Endothelial cell (in vitro differentiated cells): ENCODE data around the gene HNRNPF. TPM values are rescaled to one million over a fixed set of nuclear protein-coding genes. Genes with fewer than 3 reads are reported as not detected.
A peak's percentile ranks its signal among the peaks of the same experiment; 100 is the strongest.

Source experiments
- DNase-seq: peaks from one replicate; pipeline ENCODE4 v3.0.0; 2021; ENCODE audit warnings: low spot score
- H3K27ac Mint-ChIP-seq: one replicate; pipeline ENCODE4 v1.8.0; 2021; ENCODE audit warnings: mixed read lengths, inconsistent platforms; ENCODE audit not compliant: unreplicated experiment
- H3K27me3 Mint-ChIP-seq: one replicate; pipeline ENCODE4 v1.8.0; 2021; ENCODE audit warnings: mild to moderate bottlenecking, moderate library complexity, mixed read lengths, inconsistent platforms; ENCODE audit not compliant: unreplicated experiment
- H3K36me3 Mint-ChIP-seq: one replicate; pipeline ENCODE4 v1.8.0; 2021; ENCODE audit warnings: mild to moderate bottlenecking, low read depth, mixed read lengths, inconsistent platforms; ENCODE audit not compliant: unreplicated experiment
- H3K4me1 Mint-ChIP-seq: one replicate; pipeline ENCODE4 v1.8.0; 2021; ENCODE audit warnings: mild to moderate bottlenecking, mixed read lengths, inconsistent platforms; ENCODE audit not compliant: unreplicated experiment
- H3K4me3 Mint-ChIP-seq: one replicate; pipeline ENCODE4 v1.8.0; 2021; ENCODE audit warnings: mild to moderate bottlenecking, mixed read lengths, inconsistent platforms; ENCODE audit not compliant: unreplicated experiment
- H3K9me3 Mint-ChIP-seq: one replicate; pipeline ENCODE4 v1.8.0; 2021; ENCODE audit warnings: mixed read lengths, inconsistent platforms; ENCODE audit not compliant: unreplicated experiment
- total RNA-seq: library from RNA; stranded (reverse); fragmentation: NEBNext Ultra II Directional; extraction: Animal tissue kit (Norgen Biotek cat#: 25700); gene quantifications from one replicate; pipeline ENCODE4 v1.2.1, GENCODE V29; 2021; ENCODE audit not compliant: unreplicated experiment
- TF ChIP-seq, protein P1 (sequence below): fragments of 200-600 bp; sonication (generic); IDR thresholded peaks from one replicate; pipeline ENCODE4 v1.5.0; 2021; ENCODE audit warnings: antibody characterized with exemption; ENCODE audit not compliant: unreplicated experiment

The HNRNPF gene
- total RNA-seq, 1 donor from 2014 or later, result 194 TPM

GRCh38 chr10:43407148-43407575 lies 1.8 kb downstream of the HNRNPF start:
- H3K9me3 Mint-ChIP-seq, result no peaks in the 10 kb centered on the region
- peak overlapping the region; percentile 99 for H3K27ac Mint-ChIP-seq
- peak overlapping the region; percentile 97 for H3K4me3 Mint-ChIP-seq
- H3K4me1 Mint-ChIP-seq, result peaks cover 32% of the 10 kb centered on the region
- peaks cover 16% of the 10 kb centered on the region for H3K27me3 Mint-ChIP-seq
- no peaks in the 10 kb centered on the region for H3K36me3 Mint-ChIP-seq
- TF ChIP-seq, protein P1, sequence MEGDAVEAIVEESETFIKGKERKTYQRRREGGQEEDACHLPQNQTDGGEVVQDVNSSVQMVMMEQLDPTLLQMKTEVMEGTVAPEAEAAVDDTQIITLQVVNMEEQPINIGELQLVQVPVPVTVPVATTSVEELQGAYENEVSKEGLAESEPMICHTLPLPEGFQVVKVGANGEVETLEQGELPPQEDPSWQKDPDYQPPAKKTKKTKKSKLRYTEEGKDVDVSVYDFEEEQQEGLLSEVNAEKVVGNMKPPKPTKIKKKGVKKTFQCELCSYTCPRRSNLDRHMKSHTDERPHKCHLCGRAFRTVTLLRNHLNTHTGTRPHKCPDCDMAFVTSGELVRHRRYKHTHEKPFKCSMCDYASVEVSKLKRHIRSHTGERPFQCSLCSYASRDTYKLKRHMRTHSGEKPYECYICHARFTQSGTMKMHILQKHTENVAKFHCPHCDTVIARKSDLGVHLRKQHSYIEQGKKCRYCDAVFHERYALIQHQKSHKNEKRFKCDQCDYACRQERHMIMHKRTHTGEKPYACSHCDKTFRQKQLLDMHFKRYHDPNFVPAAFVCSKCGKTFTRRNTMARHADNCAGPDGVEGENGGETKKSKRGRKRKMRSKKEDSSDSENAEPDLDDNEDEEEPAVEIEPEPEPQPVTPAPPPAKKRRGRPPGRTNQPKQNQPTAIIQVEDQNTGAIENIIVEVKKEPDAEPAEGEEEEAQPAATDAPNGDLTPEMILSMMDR, result no peak
- DNase-seq, result peak; percentile 68

GRCh38 chr10:43404704-43405084 lies 4.3 kb downstream of the HNRNPF start:
- Mint-ChIP-seq H3K9me3 (no peaks in the 10 kb centered on the region), H3K36me3 (no peaks in the 10 kb centered on the region), H3K27me3 (peaks cover 14% of the 10 kb centered on the region), H3K27ac (peak overlapping the region; percentile 80), H3K4me1 (peaks cover 44% of the 10 kb centered on the region), H3K4me3 (peak overlapping the region; percentile 19)
- DNase-seq, result no peak
- TF ChIP-seq, protein P1, result no peak

DNA sequence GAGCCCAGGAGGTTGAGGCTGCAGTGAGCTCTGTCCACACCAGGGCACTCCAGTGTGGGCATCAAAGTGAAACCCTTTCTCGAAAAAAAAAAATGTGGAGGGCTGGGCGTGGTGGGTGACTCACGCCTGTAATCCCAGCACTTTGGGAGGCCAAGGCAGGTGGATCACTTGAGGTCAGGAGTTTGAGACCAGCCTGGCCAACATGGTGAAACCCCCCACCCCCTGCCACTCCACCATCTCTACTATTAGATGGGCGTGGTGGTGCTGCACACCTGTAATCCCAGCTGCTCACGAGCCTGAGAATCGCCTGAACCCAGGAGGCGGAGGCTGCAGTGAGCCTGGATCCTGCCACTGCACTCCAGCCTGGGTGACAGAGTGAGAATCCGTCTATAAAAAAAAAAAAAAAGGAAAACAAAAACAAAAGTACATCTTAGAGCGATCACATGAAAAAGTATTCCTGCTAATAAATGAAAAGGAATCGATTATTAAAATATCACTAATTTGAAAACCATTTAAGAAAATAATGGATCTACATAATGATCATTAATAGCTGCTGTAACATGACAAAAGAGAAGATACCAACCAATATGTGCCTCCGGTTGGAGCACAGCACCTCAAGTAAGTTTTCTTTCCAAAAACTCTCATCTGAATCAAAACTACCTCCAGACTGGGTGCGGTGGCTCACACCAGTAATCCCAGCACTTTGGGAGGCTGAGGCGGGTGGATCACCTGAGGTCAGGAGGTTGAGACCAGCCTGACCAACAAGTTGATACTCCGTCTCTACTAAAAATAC lies 4.9 kb downstream of the HNRNPF start:
- no peaks in the 10 kb centered on the region for H3K9me3 Mint-ChIP-seq

GRCh38 chr10:43402880-43403452 lies 6.0 kb downstream of the HNRNPF start:
- peaks cover 44% of the 10 kb centered on the region for H3K4me1 Mint-ChIP-seq
- H3K27me3 Mint-ChIP-seq, result peaks cover 6% of the 10 kb centered on the region
- no peaks in the 10 kb centered on the region for H3K36me3 Mint-ChIP-seq
- no peak for DNase-seq
- H3K9me3 Mint-ChIP-seq, result no peaks in the 10 kb centered on the region
- peak overlapping the region; percentile 78 for H3K4me3 Mint-ChIP-seq
- TF ChIP-seq, protein P1, result no peak
- H3K27ac Mint-ChIP-seq, result peak overlapping the region; percentile 79

More for the DNA sequence above, 4.9 kb downstream of the HNRNPF start:
- TF ChIP-seq, protein P1, result no peak
- H3K4me1 Mint-ChIP-seq, result peaks cover 47% of the 10 kb centered on the region
- H3K4me3 Mint-ChIP-seq, result no peak overlapping the region
- peaks cover 10% of the 10 kb centered on the region for H3K27me3 Mint-ChIP-seq
- DNase-seq, result no peak
- no peaks in the 10 kb centered on the region for H3K36me3 Mint-ChIP-seq
- H3K27ac Mint-ChIP-seq, result no peak overlapping the region

DNA sequence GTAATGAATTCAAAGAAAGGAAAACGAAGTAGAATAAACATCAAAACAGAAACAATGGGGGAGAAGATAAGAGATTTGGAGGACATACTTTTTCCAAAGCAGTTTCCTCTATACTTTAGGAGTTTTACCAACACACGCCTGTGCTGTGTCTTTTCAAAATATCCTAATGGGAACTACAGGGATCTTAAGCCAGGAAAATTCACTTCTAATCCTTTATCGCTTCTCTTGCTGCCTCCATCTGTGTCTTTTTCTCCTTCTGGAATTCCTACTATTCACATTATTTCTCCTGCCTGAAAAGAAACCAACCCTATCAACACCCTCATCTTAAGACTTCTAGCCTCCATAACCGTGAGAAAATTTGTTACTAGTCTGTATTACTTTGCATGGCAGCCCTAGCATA lies 6.8 kb downstream of the HNRNPF start:
- TF ChIP-seq, protein P1, result no peak
- H3K4me3 Mint-ChIP-seq, result no peak overlapping the region
- peaks cover 46% of the 10 kb centered on the region for H3K4me1 Mint-ChIP-seq
- H3K27me3 Mint-ChIP-seq, result peaks cover 4% of the 10 kb centered on the region
- no peaks in the 10 kb centered on the region for H3K36me3 Mint-ChIP-seq
- H3K27ac Mint-ChIP-seq, result peak overlapping the region; percentile 70
- no peak for DNase-seq
- H3K9me3 Mint-ChIP-seq, result no peaks in the 10 kb centered on the region
